DND-41 (cell line): ENCODE measurements around the gene RGPD3.
"Not testable (repeated sequence)": the region's sequence is repeated elsewhere in the genome, so short reads cannot be mapped to it uniquely, and the experiment has no call there.

Experiments used
- EZH2 ChIP-seq: IDR thresholded peaks from 3 replicates; pipeline ENCODE4 v1.6.1; 2012; ENCODE audit warnings: borderline replicate concordance, low read depth, mild to moderate bottlenecking, moderate library complexity, low read length, inconsistent platforms; ENCODE audit not compliant: severe bottlenecking
- TF ChIP-seq, protein P1 (sequence below): IDR thresholded peaks from 2 replicates; pipeline ENCODE4 v1.5.1; 2012; ENCODE audit warnings: borderline replicate concordance, low read length, moderate library complexity, mild to moderate bottlenecking; ENCODE audit not compliant: poor library complexity, severe bottlenecking; ENCODE audit errors: extremely low read depth

- TF ChIP-seq, protein P1, sequence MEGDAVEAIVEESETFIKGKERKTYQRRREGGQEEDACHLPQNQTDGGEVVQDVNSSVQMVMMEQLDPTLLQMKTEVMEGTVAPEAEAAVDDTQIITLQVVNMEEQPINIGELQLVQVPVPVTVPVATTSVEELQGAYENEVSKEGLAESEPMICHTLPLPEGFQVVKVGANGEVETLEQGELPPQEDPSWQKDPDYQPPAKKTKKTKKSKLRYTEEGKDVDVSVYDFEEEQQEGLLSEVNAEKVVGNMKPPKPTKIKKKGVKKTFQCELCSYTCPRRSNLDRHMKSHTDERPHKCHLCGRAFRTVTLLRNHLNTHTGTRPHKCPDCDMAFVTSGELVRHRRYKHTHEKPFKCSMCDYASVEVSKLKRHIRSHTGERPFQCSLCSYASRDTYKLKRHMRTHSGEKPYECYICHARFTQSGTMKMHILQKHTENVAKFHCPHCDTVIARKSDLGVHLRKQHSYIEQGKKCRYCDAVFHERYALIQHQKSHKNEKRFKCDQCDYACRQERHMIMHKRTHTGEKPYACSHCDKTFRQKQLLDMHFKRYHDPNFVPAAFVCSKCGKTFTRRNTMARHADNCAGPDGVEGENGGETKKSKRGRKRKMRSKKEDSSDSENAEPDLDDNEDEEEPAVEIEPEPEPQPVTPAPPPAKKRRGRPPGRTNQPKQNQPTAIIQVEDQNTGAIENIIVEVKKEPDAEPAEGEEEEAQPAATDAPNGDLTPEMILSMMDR = not testable (repeated sequence)
- TF ChIP-seq EZH2 = not testable (repeated sequence)
These were observed 77.5 kb downstream of the RGPD3 start for GRCh38 chr2:106390680-106391079.
